Mesenchymal stem cell (in vitro differentiated cells and primary cell): Measurements from ENCODE around the gene SYNE3.
A peak's percentile ranks its signal among the peaks of the same experiment; 100 is the strongest.

ENCODE experiments used
- DNase-seq: peaks from one replicate; pipeline ENCODE4 v3.0.0-alpha.2; 2013
- H2AFZ ChIP-seq: one replicate; pipeline ENCODE4 v1.6.1; 2013; ENCODE audit warnings: low read depth, mild to moderate bottlenecking, control low read depth, inconsistent platforms, low read length, moderate library complexity
- H2AK5ac ChIP-seq: 2 replicates; pipeline ENCODE4 v1.6.1; 2013; ENCODE audit warnings: low read length, moderate library complexity, mild to moderate bottlenecking, inconsistent platforms; ENCODE audit not compliant: severe bottlenecking
- H2BK120ac ChIP-seq: one replicate; pipeline ENCODE4 v1.6.1; 2013; ENCODE audit warnings: low read depth, mild to moderate bottlenecking, inconsistent platforms, low read length, moderate library complexity
- H2BK12ac ChIP-seq, 2 experiments: one replicate each; pipeline ENCODE4 v1.6.1; 2013; ENCODE audit warnings: inconsistent platforms in 2 of 2, low read length in 2 of 2, mild to moderate bottlenecking in 2 of 2, moderate library complexity in 2 of 2, control low read depth in 1 of 2
- H2BK15ac ChIP-seq: one replicate; pipeline ENCODE4 v1.6.1; 2013; ENCODE audit warnings: mild to moderate bottlenecking, low read depth, inconsistent platforms; ENCODE audit not compliant: poor library complexity, severe bottlenecking
- H2BK5ac ChIP-seq: 2 replicates; pipeline ENCODE4 v1.6.1; 2013; ENCODE audit warnings: low read depth, mild to moderate bottlenecking, low read length, control low read depth, inconsistent platforms; ENCODE audit not compliant: poor library complexity, severe bottlenecking
- H3K14ac ChIP-seq, 2 experiments: one replicate each; pipeline ENCODE4 v1.6.1; 2013; ENCODE audit warnings: inconsistent platforms in 2 of 2, low read length in 2 of 2, control low read depth in 1 of 2, mild to moderate bottlenecking in 1 of 2, moderate library complexity in 1 of 2
- H3K18ac ChIP-seq, 2 experiments: one replicate each; pipeline ENCODE4 v1.6.1; 2013; ENCODE audit warnings: inconsistent platforms in 2 of 2, low read length in 2 of 2, control low read depth in 1 of 2, low read depth in 1 of 2, mild to moderate bottlenecking in 1 of 2
- H3K23ac ChIP-seq, 2 experiments: one replicate each; pipeline ENCODE4 v1.6.1; 2013; ENCODE audit warnings: inconsistent platforms in 2 of 2, low read length in 2 of 2, mild to moderate bottlenecking in 2 of 2, moderate library complexity in 2 of 2, control low read depth in 1 of 2
- H3K27ac ChIP-seq: 2 replicates; pipeline ENCODE4 v1.5.1; 2013; ENCODE audit warnings: mild to moderate bottlenecking, moderate library complexity, low read length, control low read depth, inconsistent platforms; ENCODE audit not compliant: poor library complexity, severe bottlenecking
- H3K27me3 ChIP-seq, 2 experiments: 2 replicates each; pipeline versions ENCODE4 v1.6.1 to v1.7.0; 2013; ENCODE audit warnings: low read length in 2 of 2, mild to moderate bottlenecking in 2 of 2, moderate library complexity in 2 of 2, control low read depth in 1 of 2, inconsistent platforms in 1 of 2; ENCODE audit not compliant: control insufficient read depth in 1 of 2, insufficient read depth in 1 of 2
- H3K36me3 ChIP-seq, 2 experiments: 2 replicates each; pipeline versions ENCODE4 v1.6.1 to v1.7.0; 2013; ENCODE audit warnings: low read length in 2 of 2, control low read depth in 1 of 2, inconsistent platforms in 1 of 2, low read depth in 1 of 2, mild to moderate bottlenecking in 1 of 2; ENCODE audit not compliant: insufficient read depth in 2 of 2, control insufficient read depth in 1 of 2
- H3K4ac ChIP-seq, 2 experiments: one replicate each; pipeline ENCODE4 v1.6.1; 2013; ENCODE audit warnings: inconsistent platforms in 2 of 2, low read length in 2 of 2, mild to moderate bottlenecking in 2 of 2, moderate library complexity in 2 of 2, control low read depth in 1 of 2, low read depth in 1 of 2
- H3K4me1 ChIP-seq: 2 replicates; pipeline ENCODE4 v1.6.1; 2013; ENCODE audit warnings: low read depth, low read length, control low read depth; ENCODE audit not compliant: control insufficient read depth, insufficient read depth
- H3K4me2 ChIP-seq: 2 replicates; pipeline ENCODE4 v1.6.1; 2013; ENCODE audit warnings: low read length, mild to moderate bottlenecking, inconsistent platforms; ENCODE audit not compliant: poor library complexity, severe bottlenecking
- H3K4me3 ChIP-seq, 2 experiments: 2 replicates each; pipeline versions ENCODE4 v1.5.1 to v1.7.0; 2013; ENCODE audit warnings: low read length in 2 of 2, mild to moderate bottlenecking in 2 of 2, control low read depth in 1 of 2, low read depth in 1 of 2; ENCODE audit not compliant: insufficient read depth in 1 of 2
- H3K79me1 ChIP-seq: replicated peaks from 2 replicates; pipeline ENCODE4 v1.6.1; 2013; ENCODE audit warnings: mild to moderate bottlenecking, control low read depth, low read length, inconsistent platforms; ENCODE audit not compliant: poor library complexity, severe bottlenecking
- H3K9ac ChIP-seq: 2 replicates; pipeline ENCODE4 v1.7.0; 2013; ENCODE audit warnings: mild to moderate bottlenecking, low read length, moderate library complexity
- H3K9me3 ChIP-seq: 2 replicates; pipeline ENCODE4 v1.7.0; 2013; ENCODE audit warnings: mild to moderate bottlenecking, low read length; ENCODE audit not compliant: control insufficient read depth
- H4K8ac ChIP-seq: one replicate; pipeline ENCODE4 v1.6.1; 2013; ENCODE audit warnings: inconsistent platforms, mild to moderate bottlenecking, low read length, moderate library complexity
- H4K91ac ChIP-seq: one replicate; pipeline ENCODE4 v1.6.1; 2013; ENCODE audit warnings: mild to moderate bottlenecking, low read length, inconsistent platforms
- WGBS: methylation state at CpG from one replicate; pipeline ENCODE4 v1.1.7; 2013; ENCODE audit warnings: mixed read lengths; 5-methylcytosine and 5-hydroxymethylcytosine counted together

Gene SYNE3

GRCh38 chr14:95474941-95475340 lies 41.5 kb downstream of the SYNE3 start:
- Histone ChIP-seq H2BK5ac (no peak overlapping the region), H3K27me3 (no peaks in the 10 kb centered on the region), H2AK5ac (no peak overlapping the region), H3K14ac (no peak overlapping the region), H3K36me3 (peaks cover 16 to 52% of the 10 kb centered on the region in 2 experiments), H2BK15ac (no peak overlapping the region), H3K18ac (no peak overlapping the region), H3K4me1 (peaks cover 8% of the 10 kb centered on the region), H2AFZ (no peak overlapping the region), H3K9me3 (no peaks in the 10 kb centered on the region), H4K91ac (no peak overlapping the region), H3K4me3 (no peak overlapping the region), H3K79me1 (no peaks in the 10 kb centered on the region), H2BK120ac (no peak overlapping the region), H3K9ac (no peak overlapping the region), H2BK12ac (no peak overlapping the region), H3K23ac (no peak overlapping the region), H3K27ac (no peak overlapping the region), H3K4me2 (no peak overlapping the region), H4K8ac (no peak overlapping the region), H3K4ac (no peak overlapping the region)
- no peak for DNase-seq
- WGBS, result 97% methylated on average over 6 of the region's 6 CpGs

GRCh38 chr14:95474486-95474885 lies 42.0 kb downstream of the SYNE3 start:
- Histone ChIP-seq H2AFZ (no peak overlapping the region), H3K14ac (no peak overlapping the region), H3K36me3 (peaks cover 16 to 56% of the 10 kb centered on the region in 2 experiments), H3K27ac (no peak overlapping the region), H3K4me1 (peaks cover 8% of the 10 kb centered on the region), H4K91ac (no peak overlapping the region), H3K4me3 (no peak overlapping the region), H3K9ac (no peak overlapping the region), H2BK5ac (no peak overlapping the region), H3K9me3 (no peaks in the 10 kb centered on the region), H2AK5ac (no peak overlapping the region), H2BK120ac (no peak overlapping the region), H3K18ac (no peak overlapping the region), H3K23ac (no peak overlapping the region), H3K4ac (no peak overlapping the region), H3K79me1 (no peaks in the 10 kb centered on the region), H3K4me2 (no peak overlapping the region), H2BK15ac (no peak overlapping the region), H2BK12ac (no peak overlapping the region), H3K27me3 (no peaks in the 10 kb centered on the region), H4K8ac (no peak overlapping the region)
- no peak for DNase-seq
- 83% methylated on average over 6 of the region's 6 CpGs for WGBS

- H4K8ac ChIP-seq, result peak overlapping the region; percentile 7
- no peak overlapping the region for H3K27ac ChIP-seq
- no peak overlapping the region for H2BK5ac ChIP-seq
- H3K18ac ChIP-seq, result no peak overlapping the region
- H3K23ac ChIP-seq, result no peak overlapping the region
- H3K14ac ChIP-seq, result no peak overlapping the region
- no peaks in the 10 kb centered on the region for H3K9me3 ChIP-seq
- H3K36me3 ChIP-seq, result peaks cover 17 to 70% of the 10 kb centered on the region in 2 experiments
- H3K4ac ChIP-seq, result no peak overlapping the region
- H2BK120ac ChIP-seq, result no peak overlapping the region
- H4K91ac ChIP-seq, result no peak overlapping the region
- peak overlapping the region; percentile 21 for H3K9ac ChIP-seq
- no peak overlapping the region for H2BK12ac ChIP-seq
- peaks cover 8% of the 10 kb centered on the region for H3K4me1 ChIP-seq
- H2BK15ac ChIP-seq, result no peak overlapping the region
- H3K4me3 ChIP-seq, result peak overlapping the region in 1 of 2 experiments; percentile 28
- DNase-seq, result no peak
- no peak overlapping the region for H3K4me2 ChIP-seq
- H3K27me3 ChIP-seq, result no peaks in the 10 kb centered on the region
- H2AK5ac ChIP-seq, result no peak overlapping the region
- no peak overlapping the region for H2AFZ ChIP-seq
- 86% methylated on average over 10 of the region's 10 CpGs for WGBS
- no peaks in the 10 kb centered on the region for H3K79me1 ChIP-seq
Measured at GRCh38 chr14:95472819-95473251, 43.6 kb downstream of the SYNE3 start.

GRCh38 chr14:95471476-95471875 lies 45.0 kb downstream of the SYNE3 start:
- H2BK120ac ChIP-seq, result no peak overlapping the region
- H4K91ac ChIP-seq, result no peak overlapping the region
- H3K4me3 ChIP-seq, result peak overlapping the region in 1 of 2 experiments; percentile 20
- H3K4me2 ChIP-seq, result no peak overlapping the region
- H3K27me3 ChIP-seq, result no peaks in the 10 kb centered on the region
- no peak overlapping the region for H2BK5ac ChIP-seq
- H2BK15ac ChIP-seq, result no peak overlapping the region
- no peak overlapping the region for H3K14ac ChIP-seq
- H3K4me1 ChIP-seq, result peaks cover 8% of the 10 kb centered on the region
- no peak overlapping the region for H3K18ac ChIP-seq
- DNase-seq, result no peak
- WGBS, result 93% methylated on average over 7 of the region's 7 CpGs
- no peaks in the 10 kb centered on the region for H3K9me3 ChIP-seq
- no peak overlapping the region for H2BK12ac ChIP-seq
- peaks cover 19 to 83% of the 10 kb centered on the region in 2 experiments for H3K36me3 ChIP-seq
- H3K9ac ChIP-seq, result peak overlapping the region; percentile 24
- H3K27ac ChIP-seq, result no peak overlapping the region
- H2AK5ac ChIP-seq, result no peak overlapping the region
- no peak overlapping the region for H2AFZ ChIP-seq
- H3K23ac ChIP-seq, result no peak overlapping the region
- H4K8ac ChIP-seq, result no peak overlapping the region
- H3K79me1 ChIP-seq, result no peaks in the 10 kb centered on the region
- no peak overlapping the region for H3K4ac ChIP-seq
